Choroid plexus epithelial cell (primary cell): ENCODE results near the gene SALL3.

ENCODE experiments used
- DNase-seq: peaks from one replicate; pipeline ENCODE4 v3.0.0-alpha.2; 2010; ENCODE audit warnings: low read depth
- H3K4me3 ChIP-seq: 2 replicates; pipeline ENCODE4 v1.5.1; 2011; ENCODE audit warnings: low read depth, mild to moderate bottlenecking, control low read depth, low read length, moderate library complexity
- CTCF ChIP-seq: conservative IDR thresholded peaks from 2 replicates; pipeline ENCODE4 v1.5.1; 2011; ENCODE audit warnings: low read depth, mild to moderate bottlenecking, control low read depth, inconsistent platforms, low read length, moderate library complexity

The SALL3 gene

GRCh38 chr18:78971511-78972245 is 7.9 kb upstream of the SALL3 start:
- no peak overlapping the region for H3K4me3 ChIP-seq
- no peak for DNase-seq
- no peak for TF ChIP-seq CTCF

- TF ChIP-seq CTCF, result no peak
- no peak overlapping the region for H3K4me3 ChIP-seq
- no peak for DNase-seq
These were observed 7.2 kb upstream of the SALL3 start for GRCh38 chr18:78972385-78972918.

- no peak overlapping the region for H3K4me3 ChIP-seq
- no peak for DNase-seq
- TF ChIP-seq CTCF, result no peak
These were observed 6.7 kb upstream of the SALL3 start for GRCh38 chr18:78972930-78973331.

GRCh38 chr18:78973357-78974083 is 6.1 kb upstream of the SALL3 start:
- no peak for TF ChIP-seq CTCF
- DNase-seq, result no peak
- no peak overlapping the region for H3K4me3 ChIP-seq

- no peak for DNase-seq
These were observed 5.4 kb upstream of the SALL3 start for GRCh38 chr18:78974115-78974761.

GRCh38 chr18:78975292-78975691 is 4.3 kb upstream of the SALL3 start:
- no peak for TF ChIP-seq CTCF
- DNase-seq, result no peak
- no peak overlapping the region for H3K4me3 ChIP-seq

More at GRCh38 chr18:78974115-78974761, 5.4 kb upstream of the SALL3 start:
- no peak overlapping the region for H3K4me3 ChIP-seq
- TF ChIP-seq CTCF, result no peak
